Measurements from ENCODE around the gene SMIM38.

Gene SMIM38

DNA sequence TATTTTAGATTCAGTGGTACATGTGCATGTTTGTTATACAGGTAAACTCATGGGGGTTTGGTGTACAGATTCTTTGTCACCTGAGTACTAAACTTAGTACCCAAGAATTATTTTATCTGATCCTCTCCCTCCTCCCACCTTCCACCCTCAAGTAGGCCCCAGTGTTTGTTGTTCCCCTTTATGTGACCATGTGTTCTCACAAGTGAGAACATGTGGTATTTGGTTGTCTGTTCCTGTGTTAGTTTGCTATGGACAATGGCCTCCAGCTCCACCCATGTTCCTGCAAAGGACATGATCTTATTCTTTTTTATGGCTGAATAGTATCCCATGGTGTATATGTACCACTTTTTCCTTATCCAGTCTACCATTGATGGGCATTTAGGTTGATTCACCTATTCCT, 6.8 kb downstream of the SMIM38 start:
- no peak for DNase-seq

DNA sequence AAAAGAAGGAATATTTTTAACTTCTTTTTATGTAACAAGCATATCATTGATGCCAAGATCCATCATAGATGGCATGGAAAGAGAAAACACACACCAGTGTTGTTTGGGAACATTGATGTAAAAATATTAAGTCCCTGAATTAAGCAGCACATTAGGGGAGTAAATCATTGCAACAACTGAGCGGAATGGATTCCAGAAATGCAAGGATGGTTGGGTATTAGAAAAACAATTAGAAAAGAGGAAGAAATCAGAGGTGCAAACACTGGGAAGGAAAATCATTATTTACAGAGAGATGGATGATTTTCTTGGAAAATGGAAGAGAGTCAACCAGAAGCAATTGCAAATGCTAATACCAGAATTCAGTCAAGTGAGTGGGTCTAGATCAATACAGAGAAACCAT, 8.1 kb downstream of the SMIM38 start:
- DNase-seq = no peak

DNA sequence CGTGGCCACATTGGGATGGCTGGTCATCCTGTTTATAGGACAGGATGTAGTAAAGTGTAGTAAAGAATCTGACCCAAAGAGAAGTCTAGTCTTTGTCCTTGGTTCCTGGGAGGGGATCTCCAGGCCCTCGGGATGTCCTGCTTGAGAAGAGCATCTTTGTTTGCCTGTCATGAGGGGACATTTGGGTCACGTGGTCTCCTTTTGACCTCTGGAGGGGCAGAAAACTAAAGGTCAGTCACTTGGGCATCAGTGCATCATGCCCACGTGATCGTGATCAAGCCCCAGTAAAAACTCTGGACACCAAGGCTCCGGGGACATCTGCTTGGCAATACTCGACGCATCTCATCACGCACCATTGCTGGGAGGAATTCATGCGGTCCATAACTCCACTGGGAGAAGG, 9.1 kb downstream of the SMIM38 start:
- DNase-seq = no peak

DNA sequence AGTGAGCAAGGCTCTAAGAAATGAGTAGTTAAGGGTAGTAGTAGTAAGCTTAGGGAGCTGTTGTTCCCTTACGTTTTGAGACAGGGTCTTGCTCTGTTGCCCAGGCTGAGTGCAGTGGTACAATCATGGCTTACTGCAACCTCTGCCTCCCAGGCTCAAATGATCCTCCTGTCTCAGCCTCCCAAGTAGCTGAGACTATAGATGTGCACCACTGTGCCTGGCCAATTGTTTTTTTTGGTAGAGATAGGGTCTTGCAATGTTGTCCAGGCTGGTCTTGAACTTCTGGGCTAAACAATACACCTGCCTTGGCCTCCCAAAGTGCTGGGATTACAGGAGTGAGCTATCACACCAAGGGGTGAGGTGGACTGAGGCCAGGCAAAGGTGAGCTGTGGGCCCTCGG, 10.0 kb downstream of the SMIM38 start:
- no peak for DNase-seq

DNA sequence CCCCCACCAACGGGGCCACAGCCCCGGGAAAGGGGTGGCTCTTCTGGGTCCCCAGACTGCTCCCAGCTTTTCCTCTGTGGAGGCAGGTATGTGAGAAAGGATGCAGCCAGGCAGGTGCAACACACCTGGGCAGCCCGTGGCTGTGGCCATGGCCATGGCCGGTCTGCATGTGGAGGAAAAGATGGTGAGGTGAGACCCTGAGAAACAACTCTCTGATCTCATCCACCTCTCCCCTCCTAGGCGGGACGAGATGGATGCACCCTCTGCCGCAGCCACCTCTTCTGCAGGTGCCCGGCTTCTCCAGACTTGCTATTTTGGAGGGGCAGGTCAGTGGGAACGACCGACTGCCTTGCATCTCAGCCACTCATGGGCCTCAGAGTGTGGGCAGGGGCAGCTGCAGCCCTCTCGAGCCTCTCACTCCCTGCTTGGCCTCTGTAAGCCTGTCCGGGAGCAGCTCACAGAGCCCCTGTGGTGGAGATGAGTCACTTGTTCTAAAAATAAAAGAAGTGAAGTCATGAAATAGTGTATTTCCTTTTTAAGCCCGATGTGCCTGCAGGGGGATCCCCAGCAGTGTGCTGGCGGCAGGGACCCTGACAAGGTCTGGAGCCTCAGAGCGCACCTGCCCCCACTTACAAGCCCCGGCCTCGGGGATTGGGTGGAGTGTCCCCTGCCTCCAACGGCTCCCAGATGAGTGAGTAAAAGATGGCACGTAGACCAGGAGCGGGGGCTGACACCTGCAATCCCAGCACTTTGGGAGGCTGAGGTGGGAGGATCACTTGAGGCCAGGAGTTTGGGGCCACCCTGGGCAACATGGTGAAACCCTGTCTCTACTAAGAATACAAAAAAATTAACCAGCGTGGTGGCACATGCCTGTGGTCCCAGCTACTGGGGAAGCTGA, 10.7 kb downstream of the SMIM38 start:
- DNase-seq = peak in 1 of 4 experiments; percentile 25

DNA sequence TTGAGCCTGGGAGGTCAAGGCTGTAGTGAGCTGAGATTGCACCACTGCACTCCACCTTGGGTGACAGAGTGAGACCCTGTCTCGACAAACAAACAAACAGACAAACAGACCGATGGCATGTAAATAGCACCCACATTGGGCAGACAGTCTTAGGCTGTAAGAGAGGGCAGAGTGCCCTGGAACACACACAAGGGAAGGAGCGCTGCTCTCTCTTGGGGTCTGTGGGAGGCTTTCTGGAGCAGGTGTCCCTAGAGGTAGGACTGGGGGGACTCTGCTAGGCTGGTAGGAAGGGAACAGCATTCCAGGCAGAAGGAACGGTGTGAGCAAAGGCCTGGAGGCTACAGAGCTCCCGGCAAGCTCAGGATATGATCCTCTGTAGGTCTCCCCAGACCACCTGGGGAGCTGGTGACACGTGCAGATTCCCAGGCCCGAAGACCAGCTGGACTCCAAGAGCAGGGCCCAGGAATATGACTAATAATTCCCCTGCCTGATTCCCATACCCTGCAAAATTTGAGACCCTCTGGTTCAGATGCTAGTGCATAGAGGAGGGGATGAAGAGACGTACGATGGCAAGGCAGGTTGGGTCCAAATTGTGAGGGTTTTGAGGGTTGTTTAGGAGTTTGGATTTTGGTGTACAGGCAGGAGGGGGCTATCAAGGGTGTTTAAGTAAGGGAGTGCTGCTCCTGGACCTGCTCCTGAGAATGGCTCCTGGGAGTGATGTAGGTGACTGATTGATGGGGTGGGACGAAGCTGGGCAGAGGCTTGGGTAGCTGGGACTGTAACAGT, 11.6 kb downstream of the SMIM38 start:
- no peak for DNase-seq

DNA sequence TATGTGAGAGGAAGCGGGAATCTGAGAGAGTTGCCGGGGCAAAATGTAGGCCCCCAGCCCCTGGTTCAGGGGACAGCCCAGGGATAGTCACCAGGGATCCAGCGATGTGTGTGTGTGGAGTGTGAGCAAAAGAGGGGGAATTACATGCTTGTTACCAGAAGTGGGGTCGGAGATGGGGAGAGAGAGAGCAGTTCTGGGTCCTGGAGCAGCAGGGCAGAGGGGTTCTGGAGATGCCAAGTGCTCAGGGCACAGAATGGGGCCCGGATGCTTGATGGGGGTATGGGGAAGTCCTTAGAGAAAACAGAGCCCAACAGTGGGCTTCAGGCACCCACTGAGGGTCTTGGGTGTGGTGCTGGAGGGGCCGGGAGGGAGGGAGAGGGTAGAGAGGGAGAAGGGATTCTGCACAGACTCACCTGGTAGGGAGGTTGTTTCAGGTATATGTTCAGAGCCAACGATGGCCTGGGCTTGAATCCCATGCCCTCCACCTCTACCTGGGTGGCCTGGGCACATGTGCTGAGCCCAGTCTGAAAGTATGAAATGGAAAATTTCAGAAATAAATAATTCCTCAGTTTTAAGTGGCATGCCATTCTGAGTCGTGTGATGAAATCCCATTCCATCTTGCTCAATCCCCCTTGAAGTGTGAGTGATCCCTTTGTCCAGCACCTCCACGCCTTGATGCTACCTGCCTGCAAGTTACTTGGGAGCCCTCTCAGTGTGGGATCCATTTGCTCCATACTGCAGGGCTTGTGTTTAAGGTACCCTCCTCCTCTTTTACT, 12.4 kb downstream of the SMIM38 start:
- no peak for DNase-seq

DNA sequence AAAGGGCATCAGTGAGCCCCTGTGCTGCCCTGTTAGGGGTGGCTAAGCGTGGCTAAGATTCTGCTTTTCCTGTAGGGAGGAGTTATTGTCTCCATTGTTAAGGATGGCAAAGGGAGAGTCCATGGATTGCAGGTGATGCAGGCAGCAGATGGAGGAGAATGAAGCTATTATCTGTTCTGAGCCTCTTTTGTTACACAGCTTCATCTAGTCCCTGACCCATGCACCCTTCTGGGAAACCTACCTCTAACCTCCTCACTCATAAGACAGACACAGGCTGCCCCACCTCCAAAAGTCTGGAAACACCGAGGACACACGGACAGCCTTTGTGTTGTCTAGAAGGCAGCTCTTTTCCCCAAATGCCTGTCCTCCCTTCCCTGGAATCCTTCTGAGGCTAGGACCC, 13.7 kb downstream of the SMIM38 start:
- DNase-seq = no peak

DNA sequence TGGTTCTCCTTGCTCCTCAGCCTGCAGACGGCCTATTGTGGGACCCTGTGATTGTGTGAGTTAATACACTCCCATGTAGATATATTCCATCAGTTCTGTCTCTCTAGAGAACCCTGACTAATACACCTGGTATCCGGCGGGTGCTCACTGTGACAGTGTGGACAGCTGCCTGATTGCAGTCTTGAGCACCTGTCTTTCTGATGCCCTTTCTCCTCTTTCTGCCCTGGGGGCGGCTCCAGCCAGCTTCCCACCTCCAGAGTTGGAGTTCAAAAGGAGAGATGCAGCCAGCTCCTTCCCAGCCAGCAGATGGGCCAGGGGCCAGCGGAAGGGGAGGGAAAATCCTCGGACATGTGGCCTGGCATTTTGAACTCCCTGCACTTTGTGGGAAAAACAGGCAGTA, 15.0 kb downstream of the SMIM38 start:
- DNase-seq = no peak

DNA sequence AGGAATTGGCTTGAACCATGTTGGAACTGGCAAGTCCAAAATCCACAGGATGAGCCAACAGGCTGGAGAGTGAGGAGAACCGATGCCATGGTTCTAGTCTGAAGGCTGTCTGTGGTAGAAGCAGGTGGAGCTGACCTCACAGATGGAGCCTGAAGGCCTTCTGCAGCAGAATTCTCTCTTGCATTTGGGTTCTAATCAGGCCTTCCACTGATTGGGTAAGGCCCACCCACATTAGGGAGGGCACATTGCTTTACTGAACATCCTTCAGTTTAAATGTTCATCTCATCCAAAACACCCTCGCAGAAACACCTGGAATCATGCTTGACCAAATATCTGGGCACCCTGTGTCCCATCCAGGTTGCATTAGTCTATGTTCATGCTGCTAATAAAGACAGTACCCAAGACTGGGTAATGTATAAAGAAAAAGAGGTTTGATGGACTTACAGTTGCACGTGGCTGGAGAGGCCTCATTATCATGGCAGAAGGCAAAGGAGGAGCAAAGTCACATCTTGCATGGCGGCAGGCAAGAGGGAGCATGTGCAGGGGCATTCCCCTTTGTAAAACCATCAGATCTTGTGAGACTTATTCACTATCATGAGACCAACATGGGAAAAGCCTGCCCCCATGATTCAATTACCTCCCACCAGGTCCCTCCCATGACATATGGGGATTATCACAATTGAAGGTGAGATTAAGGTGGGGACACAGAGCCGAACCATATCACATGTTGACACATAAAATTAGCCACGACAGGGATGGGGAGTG, 15.9 kb downstream of the SMIM38 start:
- no peak for DNase-seq

DNA sequence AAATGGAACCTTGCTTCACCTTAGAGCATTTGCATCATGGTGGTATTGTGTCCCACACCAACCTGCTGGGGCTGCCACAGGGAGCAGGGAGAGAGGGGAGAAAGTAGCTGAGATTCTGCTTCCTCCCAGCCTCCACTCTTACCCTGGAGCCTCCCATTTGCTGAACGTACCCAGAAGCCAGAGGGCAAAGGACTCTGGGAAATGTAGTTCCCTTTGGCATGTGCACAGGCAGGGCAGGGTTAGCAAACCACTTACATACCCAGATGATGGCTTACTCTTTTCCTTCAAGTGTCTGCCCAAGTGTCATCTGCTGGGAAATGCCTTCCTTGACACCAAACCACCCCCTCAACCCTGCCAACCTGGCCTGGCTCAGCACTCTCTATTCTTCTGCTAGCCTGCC, 16.9 kb downstream of the SMIM38 start:
- no peak for DNase-seq

DNA sequence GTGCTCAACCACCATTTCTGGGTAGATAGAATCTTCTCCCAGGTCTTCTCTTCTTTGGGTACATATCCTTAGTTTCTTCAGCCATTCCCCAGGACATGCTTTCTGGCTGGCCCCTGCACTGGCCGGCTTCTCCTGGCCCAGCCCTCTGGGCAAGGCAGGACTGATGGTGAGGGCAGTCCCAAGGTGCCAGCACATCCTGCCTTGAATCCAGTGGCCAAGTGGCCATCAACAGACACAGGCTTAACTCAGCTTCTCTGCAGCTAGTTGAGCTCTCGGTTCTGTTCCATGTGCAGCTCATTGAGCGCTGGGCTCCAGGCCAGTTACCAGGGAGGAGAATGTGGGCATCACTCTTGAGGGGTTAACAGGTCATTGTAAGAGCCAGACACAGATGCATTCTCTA, 17.6 kb downstream of the SMIM38 start:
- no peak for DNase-seq

DNA sequence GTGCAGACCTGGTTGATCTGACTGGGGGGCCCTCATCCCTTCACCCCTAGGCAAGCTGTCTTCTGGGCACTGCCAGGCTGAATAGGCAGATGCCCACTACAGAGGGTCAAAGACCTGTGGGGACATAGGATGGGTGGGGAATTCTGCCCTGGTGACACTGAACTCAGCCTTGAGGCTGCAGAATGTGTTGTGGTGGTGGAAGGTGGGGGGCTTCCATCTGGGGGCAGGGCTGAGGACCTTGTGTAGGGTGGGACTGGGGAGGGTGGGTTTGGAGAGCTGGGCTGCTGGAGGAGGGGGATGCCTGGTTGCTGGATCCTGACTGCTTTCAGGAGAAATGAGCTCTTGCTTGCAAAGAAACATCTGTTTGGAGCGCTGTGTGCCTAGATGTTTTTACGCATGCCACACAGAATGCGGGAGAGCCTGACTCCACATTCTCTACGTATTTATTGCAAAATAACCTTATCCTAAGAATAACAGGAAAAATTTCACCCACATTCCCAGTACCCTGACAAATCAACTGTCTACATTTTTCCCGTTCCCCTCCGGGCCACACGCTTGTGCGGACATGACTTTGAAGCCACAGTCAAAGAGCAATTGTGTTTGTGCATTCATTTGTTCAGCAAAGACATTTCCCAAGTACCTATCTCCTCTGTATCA, 18.3 kb downstream of the SMIM38 start:
- DNase-seq = no peak

DNA sequence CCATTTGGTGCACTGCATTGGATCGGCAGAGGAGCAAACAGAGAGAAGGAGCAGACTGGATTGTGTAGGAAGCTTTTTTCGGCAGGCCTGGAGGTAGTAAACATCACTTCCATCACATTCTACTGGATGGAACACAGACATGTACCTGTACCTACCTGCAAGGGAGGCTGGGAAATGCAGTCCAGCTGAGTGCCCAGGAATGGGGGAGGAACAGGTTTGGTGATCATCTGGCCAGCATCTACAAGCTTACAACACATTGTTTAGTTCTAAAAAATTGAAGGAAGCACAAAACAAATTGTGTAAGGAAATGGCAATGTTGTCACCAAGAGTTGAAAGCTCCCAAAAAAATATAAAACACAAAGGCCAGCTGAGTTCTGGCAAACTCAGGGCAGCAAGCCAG, 19.1 kb downstream of the SMIM38 start:
- DNase-seq = no peak

DNA sequence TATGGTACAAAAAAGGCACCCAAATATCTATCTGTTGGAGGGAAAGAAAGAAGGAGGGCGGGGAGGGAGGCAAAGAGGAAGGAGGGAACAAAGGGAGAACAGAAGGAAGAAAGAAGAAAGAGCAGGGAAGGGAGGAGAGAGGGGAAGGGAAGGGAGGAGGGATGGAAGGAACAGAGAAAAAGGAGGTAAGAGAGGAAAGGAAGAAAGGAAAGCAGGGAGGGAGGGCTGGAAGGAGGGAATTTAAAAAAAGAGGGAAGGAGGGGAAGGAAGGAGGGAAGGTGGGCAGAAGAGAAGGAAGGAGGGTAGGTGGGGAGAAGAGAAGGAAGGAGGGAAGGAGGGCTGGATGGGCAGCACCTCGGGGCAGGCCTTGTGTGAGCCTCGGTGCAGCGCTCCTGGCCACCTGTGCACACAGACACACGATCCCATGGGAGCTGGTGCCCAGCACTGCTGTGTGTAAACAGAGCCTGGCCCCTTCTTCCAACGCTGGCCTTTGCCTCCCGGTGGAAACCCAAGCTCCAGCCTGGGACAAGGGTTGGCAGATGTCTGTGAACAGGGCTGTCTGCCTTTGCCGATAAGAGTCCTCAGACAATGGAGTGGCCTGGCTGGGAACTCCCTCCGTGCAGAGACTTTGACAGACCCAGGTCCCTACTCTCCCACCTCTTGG, 23.2 kb downstream of the SMIM38 start:
- DNase-seq = no peak

DNA sequence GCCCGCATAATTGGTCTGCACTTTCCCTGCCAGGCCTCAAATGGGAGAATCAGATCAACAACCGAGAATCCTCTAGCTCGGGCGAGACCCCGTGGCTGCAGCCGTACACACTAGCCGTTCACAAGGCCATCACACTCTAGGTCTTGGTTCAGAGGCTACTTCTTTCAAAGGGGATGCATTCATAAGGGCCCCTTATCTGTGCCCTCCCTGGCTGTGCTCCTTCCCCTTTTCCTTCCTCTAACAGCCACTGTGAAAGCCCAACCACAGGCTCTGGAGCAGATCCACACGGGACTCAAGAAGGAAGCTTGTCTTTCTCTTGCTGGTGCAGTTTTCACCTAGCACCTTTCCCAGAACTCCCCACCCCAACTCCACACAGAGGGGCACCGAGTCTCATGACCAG, 24.5 kb downstream of the SMIM38 start:
- DNase-seq = no peak

DNA sequence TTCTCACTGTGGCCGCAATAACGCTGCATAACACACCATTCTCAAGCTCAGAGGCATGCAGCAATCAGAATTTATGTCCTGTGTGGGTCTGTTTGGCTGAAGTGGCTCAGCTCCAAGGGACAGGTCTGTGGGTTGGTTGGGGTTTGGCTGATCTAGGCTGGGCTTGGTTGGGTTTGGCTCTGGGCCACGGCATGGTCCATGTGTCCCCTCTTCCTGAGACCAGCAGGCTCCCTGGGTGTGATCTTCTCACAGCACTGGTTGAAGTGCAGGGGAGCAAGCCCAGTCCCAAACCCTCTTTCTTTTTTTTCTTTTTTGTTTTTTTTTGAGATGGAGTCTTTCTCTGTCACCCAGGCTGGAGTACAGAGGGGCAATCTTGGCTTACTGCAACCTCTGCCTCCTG, 25.0 kb downstream of the SMIM38 start:
- no peak for DNase-seq

DNA sequence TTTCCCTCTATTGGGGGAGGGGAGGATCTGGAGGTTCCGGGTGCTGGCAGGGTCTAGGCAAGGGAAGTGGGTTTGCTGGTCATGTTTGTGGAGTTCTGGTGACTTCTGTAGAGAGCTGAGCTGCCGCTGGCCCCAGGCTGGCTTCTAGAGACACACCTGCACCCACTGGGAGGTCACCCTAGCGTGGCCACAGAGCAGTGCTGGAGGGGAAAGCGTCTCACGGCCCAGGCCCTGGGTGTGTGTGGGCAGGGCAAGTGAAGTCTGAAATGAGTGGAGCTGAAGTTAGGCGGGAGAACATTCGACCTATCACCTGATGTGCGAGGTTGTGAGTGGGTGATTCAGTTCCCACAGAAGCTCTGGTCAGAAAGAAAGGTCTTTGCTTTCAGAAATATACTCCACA, 27.9 kb downstream of the SMIM38 start:
- DNase-seq = no peak

DNA sequence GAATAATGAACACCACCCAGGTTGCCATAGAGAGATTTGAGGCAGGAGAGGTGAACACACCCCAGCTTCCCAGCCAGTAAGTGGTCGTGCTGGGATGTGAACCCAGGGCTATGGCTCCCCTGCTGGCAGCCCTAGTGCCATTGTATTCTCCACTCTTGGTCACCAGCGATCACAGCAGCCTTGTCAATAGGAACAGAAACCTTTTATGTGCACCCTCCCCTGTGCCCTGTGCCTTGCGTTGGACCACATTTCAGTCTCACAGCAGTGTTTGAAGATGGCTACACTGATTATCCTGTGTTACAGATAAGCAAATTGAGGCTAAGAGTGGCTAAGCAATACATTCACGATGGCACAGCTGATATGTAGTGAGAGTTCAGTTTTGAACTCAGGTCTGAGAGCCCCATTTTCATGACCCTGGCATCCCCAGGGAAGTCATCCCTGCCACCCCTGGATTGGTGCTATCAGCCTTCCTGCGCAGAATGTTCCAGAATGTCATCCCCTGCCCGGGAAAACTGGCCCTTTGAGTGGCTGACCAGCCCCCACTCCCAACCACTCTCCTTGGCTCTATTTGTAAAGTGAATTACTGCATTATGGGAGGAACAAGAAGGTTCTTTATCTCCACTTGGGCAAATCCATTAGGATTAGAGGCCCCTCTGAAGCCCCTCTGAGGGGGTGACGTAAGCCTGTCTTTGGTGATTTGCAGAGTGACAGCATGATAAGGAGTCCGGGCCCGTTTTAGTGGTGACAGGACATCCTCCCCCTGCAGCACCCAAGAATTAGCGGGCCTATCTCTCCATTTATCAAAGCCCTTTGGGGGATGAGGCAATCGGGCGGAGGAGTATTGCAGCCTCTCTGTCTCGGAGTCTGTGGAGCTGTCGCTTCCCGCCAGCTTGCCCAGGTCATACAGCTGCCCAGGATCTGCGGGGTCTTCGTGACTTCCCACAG, 30.9 kb downstream of the SMIM38 start:
- DNase-seq = no peak

DNA sequence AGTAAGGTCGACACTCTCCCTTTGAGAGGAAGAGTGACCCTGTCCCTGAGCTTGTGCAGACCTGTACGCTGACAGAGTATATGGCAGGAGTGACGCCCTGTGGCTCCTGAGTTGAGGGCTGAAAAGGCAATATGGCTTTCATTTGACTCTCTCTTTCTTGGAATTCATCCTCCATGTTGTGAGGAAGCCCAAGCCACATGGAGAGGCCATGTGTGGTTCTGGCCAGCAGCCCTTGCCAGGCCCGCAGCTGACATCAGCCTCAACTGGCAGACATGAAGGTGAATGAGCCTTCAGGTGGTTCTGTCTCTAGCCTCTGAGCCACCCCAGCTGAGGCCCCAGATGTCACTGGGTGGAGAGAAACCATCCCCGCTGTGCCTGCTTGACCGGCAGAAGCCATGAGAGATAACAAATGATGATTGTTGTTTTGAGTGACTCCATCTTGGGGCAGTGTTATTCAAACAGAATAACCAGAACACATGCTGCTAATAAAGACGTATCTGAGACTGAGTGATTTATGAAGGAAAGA, 31.9 kb downstream of the SMIM38 start:
- no peak for DNase-seq

Data from activated naive CD4-positive, alpha-beta T cell (primary cell).